Iris pigment epithelial cell (primary cell): ENCODE results near the gene HTT.
A peak's percentile ranks its signal among the peaks of the same experiment; 100 is the strongest.

Experiments
- DNase-seq: peaks from one replicate; pipeline ENCODE4 v3.0.0-alpha.2; 2011; ENCODE audit warnings: low read depth

The HTT gene

GRCh38 chr4:3267576-3268394 is 193.3 kb downstream of the HTT start:
- no peak for DNase-seq

GRCh38 chr4:3268395-3269104 is 194.1 kb downstream of the HTT start:
- DNase-seq: no peak

- no peak for DNase-seq
These were observed 194.8 kb downstream of the HTT start for GRCh38 chr4:3269105-3269927.

GRCh38 chr4:3269991-3270611 is 195.6 kb downstream of the HTT start:
- DNase-seq: no peak

- no peak for DNase-seq
These were observed 196.7 kb downstream of the HTT start for GRCh38 chr4:3271131-3271530.

- DNase-seq: peak; percentile 16
These were observed 202.5 kb downstream of the HTT start for GRCh38 chr4:3276986-3277385.

GRCh38 chr4:3280466-3280865 is 206.0 kb downstream of the HTT start:
- no peak for DNase-seq

GRCh38 chr4:3283483-3283882 is 209.0 kb downstream of the HTT start:
- no peak for DNase-seq

- DNase-seq: no peak
These were observed 209.4 kb downstream of the HTT start for GRCh38 chr4:3283916-3284315.

GRCh38 chr4:3284734-3285557 is 210.5 kb downstream of the HTT start:
- DNase-seq: no peak

GRCh38 chr4:3285558-3286334 is 211.3 kb downstream of the HTT start:
- peak; percentile 55 for DNase-seq

- no peak for DNase-seq
These were observed 212.1 kb downstream of the HTT start for GRCh38 chr4:3286335-3287175.

- no peak for DNase-seq
These were observed 212.9 kb downstream of the HTT start for GRCh38 chr4:3287271-3287971.

GRCh38 chr4:3287972-3288570 is 213.6 kb downstream of the HTT start:
- no peak for DNase-seq

GRCh38 chr4:3288571-3289094 is 214.2 kb downstream of the HTT start:
- no peak for DNase-seq

GRCh38 chr4:3290476-3290875 is 216.0 kb downstream of the HTT start:
- DNase-seq: no peak

GRCh38 chr4:3290889-3291321 is 216.4 kb downstream of the HTT start:
- DNase-seq: no peak

GRCh38 chr4:3291411-3291968 is 217.0 kb downstream of the HTT start:
- no peak for DNase-seq
